Measurements from ENCODE around the gene MRPS25.
"Not testable (repeated sequence)": the region's sequence is repeated elsewhere in the genome, so short reads cannot be mapped to it uniquely, and the experiment has no call there.

Gene MRPS25

GRCh38 chr3:15009167-15009566, 55.9 kb downstream of the MRPS25 start:
- Histone ChIP-seq H2AK5ac (ENCODE audit: low read length) (no peak overlapping the region), H3K27ac (ENCODE audit: low read depth, low read length) (no peak overlapping the region), H3K4me1 (ENCODE audit: control insufficient read depth in 1 of 2, insufficient read depth in 2 of 2, low read length in 2 of 2) (peaks cover 6 to 19% of the 10 kb centered on the region in 2 experiments), H3K27me3 (ENCODE audit: insufficient read depth, low read length) (no peaks in the 10 kb centered on the region), H2AFZ (ENCODE audit: insufficient read depth, low read length, poor library complexity) (no peak overlapping the region), H4K8ac (ENCODE audit: low read depth, low read length) (no peak overlapping the region), H3K4me2 (ENCODE audit: low read length) (no peak overlapping the region), H4K91ac (ENCODE audit: low read depth, low read length) (no peak overlapping the region), H3K9ac (ENCODE audit: low read length) (no peak overlapping the region), H3K4ac (ENCODE audit: low read depth, low read length) (no peak overlapping the region), H3K23ac (ENCODE audit: low read length) (no peak overlapping the region), H3K18ac (ENCODE audit: low read length) (no peak overlapping the region), H3K9me3 (ENCODE audit: insufficient read depth, low read depth, low read length) (no peaks in the 10 kb centered on the region), H3K4me3 (ENCODE audit: low read depth, low read length) (no peak overlapping the region), H3K36me3 (ENCODE audit: control insufficient read depth in 1 of 2, insufficient read depth in 2 of 2, low read length in 2 of 2) (peaks cover 9 to 16% of the 10 kb centered on the region in 2 experiments), H3K79me1 (ENCODE audit: low read length) (no peaks in the 10 kb centered on the region), H2BK5ac (ENCODE audit: low read depth, low read length, poor library complexity) (no peak overlapping the region), H2BK12ac (ENCODE audit: low read length) (no peak overlapping the region), H2BK120ac (ENCODE audit: insufficient read depth, low read length, poor library complexity) (no peak overlapping the region), H3K79me2 (ENCODE audit: control insufficient read depth, insufficient read depth, low read length, poor library complexity) (no peaks in the 10 kb centered on the region), H4K12ac (ENCODE audit: low read depth, low read length) (no peak overlapping the region), H3K14ac (ENCODE audit: low read length) (no peak overlapping the region)
- no CpG with 5 or more reads among the region's 5 CpGs for WGBS (ENCODE audit: extremely low coverage, insufficient coverage, insufficient read length)
- DNase-seq, result no peak

DNA sequence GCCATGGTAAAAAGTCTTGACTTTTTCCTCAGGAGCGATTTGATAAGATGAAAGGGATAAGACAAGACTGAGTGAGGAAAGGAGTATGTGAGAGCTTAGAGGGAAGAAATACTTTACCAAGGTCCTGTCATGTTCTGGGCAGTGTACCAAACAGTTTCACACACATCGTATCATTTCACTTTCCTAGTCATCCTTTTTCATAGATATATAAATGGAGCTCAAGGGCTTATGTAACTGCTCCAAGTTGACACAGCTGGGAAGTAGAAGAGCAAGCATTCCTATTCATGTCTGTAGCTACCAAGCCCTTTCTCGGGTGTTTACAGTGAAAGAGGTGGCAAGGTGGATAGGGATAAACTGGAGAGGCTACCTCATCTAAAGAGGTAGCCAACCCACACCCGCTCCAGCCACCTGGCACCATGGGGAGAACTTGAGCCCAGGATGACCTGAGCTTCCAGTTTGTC, 57.4 kb downstream of the MRPS25 start:
- H3K14ac ChIP-seq (ENCODE audit: low read length), result no peak overlapping the region
- no CpG with 5 or more reads among the region's 4 CpGs for WGBS (ENCODE audit: extremely low coverage, insufficient coverage, insufficient read length)
- no peak overlapping the region for H3K27ac ChIP-seq (ENCODE audit: low read depth, low read length)
- H3K36me3 ChIP-seq (ENCODE audit: control insufficient read depth in 1 of 2, insufficient read depth in 2 of 2, low read length in 2 of 2), result peaks cover 3 to 9% of the 10 kb centered on the region in 2 experiments
- H2AFZ ChIP-seq (ENCODE audit: insufficient read depth, low read length, poor library complexity), result no peak overlapping the region
- no peak overlapping the region for H3K23ac ChIP-seq (ENCODE audit: low read length)
- peaks cover 6 to 17% of the 10 kb centered on the region in 2 experiments for H3K4me1 ChIP-seq (ENCODE audit: control insufficient read depth in 1 of 2, insufficient read depth in 2 of 2, low read length in 2 of 2)
- no peak overlapping the region for H4K12ac ChIP-seq (ENCODE audit: low read depth, low read length)
- H4K91ac ChIP-seq (ENCODE audit: low read depth, low read length), result no peak overlapping the region
- DNase-seq, result peak; percentile 11 to 62
- H2BK120ac ChIP-seq (ENCODE audit: insufficient read depth, low read length, poor library complexity), result no peak overlapping the region
- H3K27me3 ChIP-seq (ENCODE audit: insufficient read depth, low read length), result no peaks in the 10 kb centered on the region
- H2BK12ac ChIP-seq (ENCODE audit: low read length), result no peak overlapping the region
- H3K79me2 ChIP-seq (ENCODE audit: control insufficient read depth, insufficient read depth, low read length, poor library complexity), result no peaks in the 10 kb centered on the region
- no peak overlapping the region for H4K8ac ChIP-seq (ENCODE audit: low read depth, low read length)
- no peak overlapping the region for H3K4ac ChIP-seq (ENCODE audit: low read depth, low read length)
- H2BK5ac ChIP-seq (ENCODE audit: low read depth, low read length, poor library complexity), result no peak overlapping the region
- H3K4me3 ChIP-seq (ENCODE audit: low read depth, low read length), result no peak overlapping the region
- H3K4me2 ChIP-seq (ENCODE audit: low read length), result no peak overlapping the region
- H3K79me1 ChIP-seq (ENCODE audit: low read length), result no peaks in the 10 kb centered on the region
- H2AK5ac ChIP-seq (ENCODE audit: low read length), result no peak overlapping the region
- no peak overlapping the region for H3K9ac ChIP-seq (ENCODE audit: low read length)
- H3K9me3 ChIP-seq (ENCODE audit: insufficient read depth, low read depth, low read length), result no peaks in the 10 kb centered on the region
- no peak overlapping the region for H3K18ac ChIP-seq (ENCODE audit: low read length)

DNA sequence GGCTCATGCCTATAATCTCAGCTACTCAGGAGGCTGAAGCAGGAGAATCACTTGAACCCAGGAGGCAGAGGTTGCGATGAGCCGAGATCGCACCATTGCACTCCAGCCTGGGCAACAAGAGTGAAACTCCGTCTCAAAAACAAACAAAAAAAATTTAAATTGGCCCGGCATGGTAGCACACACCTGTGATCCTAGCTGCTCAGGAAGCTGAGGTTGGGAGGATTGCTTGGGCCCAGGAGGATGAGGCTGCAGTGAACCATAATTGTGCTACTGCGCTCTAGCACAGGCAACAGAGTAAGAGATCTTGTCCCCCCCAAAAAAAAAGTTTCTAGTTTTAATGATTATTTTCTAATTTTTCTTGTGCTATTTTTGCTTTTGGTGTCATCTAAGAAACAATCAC, 65.9 kb downstream of the MRPS25 start:
- not testable (repeated sequence) for H3K4me1 ChIP-seq (ENCODE audit: control insufficient read depth in 1 of 2, insufficient read depth in 2 of 2, low read length in 2 of 2); H3K4me3 ChIP-seq (ENCODE audit: low read depth, low read length); H2AFZ ChIP-seq (ENCODE audit: insufficient read depth, low read length, poor library complexity); H3K79me2 ChIP-seq (ENCODE audit: control insufficient read depth, insufficient read depth, low read length, poor library complexity); H2BK5ac ChIP-seq (ENCODE audit: low read depth, low read length, poor library complexity); H3K4ac ChIP-seq (ENCODE audit: low read depth, low read length); H4K12ac ChIP-seq (ENCODE audit: low read depth, low read length); H2BK120ac ChIP-seq (ENCODE audit: insufficient read depth, low read length, poor library complexity); H3K18ac ChIP-seq (ENCODE audit: low read length); H3K36me3 ChIP-seq (ENCODE audit: control insufficient read depth in 1 of 2, insufficient read depth in 2 of 2, low read length in 2 of 2); DNase-seq; H4K91ac ChIP-seq (ENCODE audit: low read depth, low read length); H3K14ac ChIP-seq (ENCODE audit: low read length); H2AK5ac ChIP-seq (ENCODE audit: low read length); H3K9ac ChIP-seq (ENCODE audit: low read length); H4K8ac ChIP-seq (ENCODE audit: low read depth, low read length); H3K27ac ChIP-seq (ENCODE audit: low read depth, low read length); H3K79me1 ChIP-seq (ENCODE audit: low read length); H3K27me3 ChIP-seq (ENCODE audit: insufficient read depth, low read length); H3K4me2 ChIP-seq (ENCODE audit: low read length); H3K9me3 ChIP-seq (ENCODE audit: insufficient read depth, low read depth, low read length); H2BK12ac ChIP-seq (ENCODE audit: low read length); H3K23ac ChIP-seq (ENCODE audit: low read length)
- no CpG with 5 or more reads among the region's 6 CpGs for WGBS (ENCODE audit: extremely low coverage, insufficient coverage, insufficient read length)

Measured in trophoblast cell (in vitro differentiated cells and primary cell).